GM11168 (cell line): ENCODE results near the gene OSTN.
"Not testable (repeated sequence)": the region's sequence is repeated elsewhere in the genome, so short reads cannot be mapped to it uniquely, and the experiment has no call there.

Experiments
- in situ Hi-C: fragments of 300-500 bp; cut with MboI; formaldehyde crosslinking; loops from one replicate; pipeline ENCODE4 v1.12.0; 2022; ENCODE audit warnings: low sequenced_read_pairs; ENCODE audit not compliant: unreplicated experiment

The OSTN gene, protein sequence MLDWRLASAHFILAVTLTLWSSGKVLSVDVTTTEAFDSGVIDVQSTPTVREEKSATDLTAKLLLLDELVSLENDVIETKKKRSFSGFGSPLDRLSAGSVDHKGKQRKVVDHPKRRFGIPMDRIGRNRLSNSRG

DNA sequence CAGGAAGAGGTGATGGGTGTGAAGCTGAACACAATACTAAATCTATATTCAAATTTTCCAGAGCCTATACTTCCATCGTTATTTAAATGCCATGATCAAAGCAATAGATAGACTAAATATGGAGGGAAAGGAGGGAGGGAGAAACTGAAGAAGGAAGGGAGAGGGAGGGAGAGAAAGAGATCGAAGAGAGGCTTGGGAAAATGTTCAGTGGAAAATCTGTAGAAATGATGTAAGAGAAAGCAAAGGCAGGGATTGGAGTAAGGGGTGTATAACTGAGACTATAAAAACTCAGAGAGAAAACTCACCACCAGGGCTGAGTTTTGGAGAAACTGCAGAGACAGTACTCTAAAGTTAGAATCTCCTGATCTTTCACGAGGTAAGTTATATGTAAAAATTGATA, at the start of gene OSTN:
Gene OSTN (plus strand): TSS at position 310 of the 400 bp plus-strand sequence. CDS start 13,292 bp downstream, outside the sequence.
- in situ Hi-C loops = no loop called here

DNA sequence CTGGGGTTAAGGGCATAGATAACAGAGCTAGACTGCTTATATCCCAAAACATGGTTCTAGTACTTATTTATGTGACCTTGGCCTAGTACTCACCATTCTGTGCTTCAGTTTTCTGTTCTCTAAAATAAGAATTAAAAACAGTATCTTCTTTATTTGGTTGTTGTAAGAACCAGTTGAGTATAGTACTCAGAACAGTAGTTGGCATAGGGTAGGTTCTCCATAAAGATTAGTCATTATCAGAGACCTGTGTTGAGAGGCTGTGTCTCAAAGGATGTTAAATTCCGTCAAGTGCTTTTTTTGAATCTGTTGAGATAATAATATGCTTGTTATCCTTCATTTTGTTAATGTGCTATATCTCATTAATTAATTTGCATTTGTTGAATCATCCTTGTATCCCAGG, 47.4 kb upstream of the OSTN start:
- in situ Hi-C loops = no loop called here

DNA sequence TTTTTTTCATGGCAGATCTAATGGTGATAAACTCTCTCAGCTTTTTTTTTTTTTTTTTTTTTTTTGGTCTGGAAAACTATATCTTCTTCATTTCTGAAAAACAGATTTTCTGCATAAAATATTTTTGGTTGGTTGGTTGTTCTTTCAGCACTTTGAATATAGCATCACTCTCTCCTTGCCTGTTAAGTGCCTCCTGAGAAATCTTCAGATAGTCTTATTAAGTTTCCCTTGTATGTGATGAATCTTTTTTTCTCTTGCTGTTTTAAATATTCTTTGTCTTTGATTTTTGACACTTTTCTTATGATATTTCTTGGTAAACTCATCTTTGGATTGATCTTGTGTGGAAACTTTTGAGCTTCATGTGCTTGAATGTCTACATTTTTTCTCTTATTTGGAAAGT, 44.2 kb upstream of the OSTN start:
- in situ Hi-C loops = no loop called here

DNA sequence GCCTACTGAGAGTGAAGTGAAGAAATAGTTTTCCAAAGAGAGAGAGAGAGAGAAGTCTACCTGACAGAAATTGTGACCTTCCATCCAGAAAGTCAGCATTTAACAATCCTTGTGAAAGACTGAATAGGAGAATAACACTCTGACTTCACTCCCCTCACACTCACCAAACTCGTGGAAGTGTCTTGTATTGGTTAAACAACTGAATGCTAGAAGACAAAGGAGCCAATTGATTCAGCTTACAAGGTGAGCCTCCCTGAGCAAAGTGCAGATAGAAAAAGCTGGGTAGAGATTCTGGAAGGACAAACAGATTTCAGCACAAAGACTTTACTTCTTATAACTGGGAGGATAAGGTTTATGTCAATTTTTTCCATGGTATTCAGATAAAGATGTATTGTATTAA, 40.8 kb upstream of the OSTN start:
- in situ Hi-C loops = no loop called here

DNA sequence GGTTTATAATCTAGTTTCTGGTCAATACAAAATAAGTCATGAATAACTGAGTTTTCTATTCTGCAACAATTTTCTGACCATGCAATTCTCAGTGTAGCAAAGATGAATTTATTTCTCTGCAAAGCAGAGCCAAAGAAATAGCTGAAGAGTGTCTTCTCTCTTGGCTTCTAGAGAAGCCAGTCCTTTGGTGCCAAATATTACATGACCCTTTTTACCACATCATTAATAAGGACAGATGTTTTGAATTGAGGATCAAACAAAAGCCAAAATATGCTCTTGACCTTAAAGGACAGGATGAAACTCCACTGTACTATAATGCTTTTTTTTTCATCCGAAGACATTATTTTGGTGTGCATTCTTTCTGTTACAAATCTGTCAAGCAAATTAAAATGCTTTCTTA, 40.2 kb upstream of the OSTN start:
- in situ Hi-C loops = no loop called here

DNA sequence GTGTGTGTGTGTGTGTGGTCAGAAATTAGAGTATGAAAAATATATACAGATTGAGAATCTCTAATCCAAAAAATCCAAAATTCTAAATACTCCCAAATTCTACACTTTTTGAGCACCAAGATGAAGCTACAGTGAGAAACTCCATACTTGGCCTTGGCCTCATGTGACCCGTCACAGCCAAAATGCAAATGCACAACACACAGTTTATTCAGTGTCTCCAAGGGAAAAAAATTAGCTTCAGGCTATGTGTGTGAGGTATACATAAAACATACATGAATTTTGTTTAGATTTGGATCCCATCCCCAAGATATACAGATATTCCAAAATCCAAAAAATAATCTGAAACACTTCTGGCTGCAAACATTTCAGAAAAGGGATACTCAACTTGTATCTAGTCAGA, 33.2 kb upstream of the OSTN start:
- in situ Hi-C loops = no loop called here

DNA sequence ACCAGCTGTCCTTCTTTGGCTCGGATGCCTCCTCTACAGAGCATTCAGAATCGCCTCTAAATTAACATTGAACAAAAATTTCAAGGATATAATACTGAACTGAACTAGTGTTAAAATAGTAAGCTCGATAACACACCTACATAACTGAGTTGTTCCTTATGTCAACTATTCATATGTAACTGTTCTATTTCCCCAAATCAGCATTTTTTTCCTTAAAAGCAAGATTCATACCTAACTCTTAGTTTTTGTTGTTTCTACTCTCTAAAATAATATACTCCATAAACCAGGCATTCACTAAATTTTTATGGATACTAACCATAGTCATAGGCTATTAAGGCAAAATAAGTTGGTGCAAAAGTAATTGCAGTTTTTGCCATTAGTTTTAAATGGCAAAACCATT, 32.7 kb upstream of the OSTN start:
- in situ Hi-C loops = no loop called here

DNA sequence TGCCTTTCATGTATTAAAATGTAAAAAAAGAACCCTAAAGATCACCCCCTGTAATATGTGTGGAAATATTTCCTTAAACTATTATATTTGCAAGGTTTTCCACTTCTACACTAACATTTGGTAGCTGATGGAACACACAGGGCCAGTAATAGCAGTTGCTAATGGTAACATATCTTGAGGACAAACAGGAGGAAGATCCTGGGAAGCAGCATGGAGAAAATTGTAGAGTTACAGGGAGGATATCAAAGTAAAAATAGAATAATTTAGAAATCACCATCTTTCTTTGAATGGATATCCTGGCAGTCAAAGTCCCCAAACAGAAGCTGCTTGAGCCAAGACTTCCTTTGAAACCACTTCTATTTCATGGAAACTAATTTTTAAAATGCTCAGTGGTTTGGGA, 29.5 kb upstream of the OSTN start:
- in situ Hi-C loops = no loop called here

DNA sequence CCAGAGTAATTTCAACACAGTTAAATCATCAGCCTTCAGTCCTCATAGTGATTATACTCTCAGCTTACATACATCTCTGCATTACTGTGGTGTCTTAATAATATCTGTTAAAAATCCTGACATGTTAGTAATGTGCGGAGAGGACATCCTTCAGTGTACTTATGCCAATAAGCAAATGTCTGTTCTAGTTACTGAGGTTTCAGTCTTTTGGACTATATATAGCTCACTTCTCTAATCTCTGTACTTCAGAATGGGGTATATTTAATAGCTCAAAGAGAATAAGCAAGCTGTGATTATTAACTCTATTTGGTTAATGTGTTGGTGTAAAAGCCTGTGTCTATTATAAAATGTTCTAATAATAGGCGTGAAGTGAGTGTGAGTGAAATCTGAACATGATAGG, 28.9 kb upstream of the OSTN start:
- in situ Hi-C loops = no loop called here

DNA sequence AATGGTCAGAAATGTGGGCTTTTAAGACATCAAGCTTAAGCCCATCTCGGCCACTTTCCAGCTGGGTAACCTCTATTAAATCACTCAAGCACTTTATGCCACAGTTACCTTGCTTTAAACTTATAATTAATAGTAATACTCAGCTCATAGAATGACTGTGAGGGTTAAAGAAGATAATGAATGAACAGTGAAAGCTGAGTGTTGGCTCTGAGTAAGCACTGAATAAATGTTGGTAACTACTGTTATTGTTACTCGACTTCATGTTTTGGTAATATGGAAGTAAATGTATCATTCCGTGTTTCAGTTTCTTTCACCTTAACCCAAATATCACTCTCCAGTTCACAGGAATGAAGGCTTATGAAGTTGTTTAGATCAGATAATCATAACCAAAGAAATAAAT, 23.9 kb upstream of the OSTN start:
- in situ Hi-C loops = no loop called here

DNA sequence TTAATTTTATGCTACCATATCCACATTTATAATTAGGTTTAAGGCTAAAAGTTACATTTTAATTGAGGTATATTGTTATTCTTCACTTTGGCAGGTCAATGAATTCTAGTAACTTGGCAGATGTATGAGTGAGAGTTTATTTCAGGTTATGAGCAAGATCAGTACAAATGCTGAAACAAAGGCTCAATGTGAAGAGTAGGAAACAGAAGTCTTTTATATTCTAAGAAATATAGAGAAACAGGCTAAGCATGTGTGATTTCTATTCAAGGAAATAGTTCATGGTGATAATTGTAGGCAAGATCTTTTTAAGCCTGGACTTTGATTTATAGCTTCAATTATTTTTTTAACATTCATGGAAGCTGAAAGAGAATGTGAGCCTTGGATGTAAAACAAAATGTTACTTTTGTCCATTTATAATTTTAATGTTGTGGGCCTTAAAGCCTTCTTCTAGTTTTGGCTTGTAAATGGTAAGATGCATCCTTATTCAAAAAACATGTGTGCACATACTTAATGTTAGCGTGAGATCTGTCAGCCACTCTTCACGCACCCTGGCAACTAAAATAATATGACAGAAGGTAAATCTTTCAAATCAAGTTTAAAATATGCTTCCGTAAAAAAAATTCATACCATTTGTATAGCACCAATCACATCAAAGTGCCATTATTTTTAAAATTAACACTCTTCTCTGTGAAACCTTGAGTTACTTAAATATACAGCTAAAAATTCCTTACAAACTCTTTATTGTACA, 22.8 kb upstream of the OSTN start:
- in situ Hi-C loops = no loop called here

DNA sequence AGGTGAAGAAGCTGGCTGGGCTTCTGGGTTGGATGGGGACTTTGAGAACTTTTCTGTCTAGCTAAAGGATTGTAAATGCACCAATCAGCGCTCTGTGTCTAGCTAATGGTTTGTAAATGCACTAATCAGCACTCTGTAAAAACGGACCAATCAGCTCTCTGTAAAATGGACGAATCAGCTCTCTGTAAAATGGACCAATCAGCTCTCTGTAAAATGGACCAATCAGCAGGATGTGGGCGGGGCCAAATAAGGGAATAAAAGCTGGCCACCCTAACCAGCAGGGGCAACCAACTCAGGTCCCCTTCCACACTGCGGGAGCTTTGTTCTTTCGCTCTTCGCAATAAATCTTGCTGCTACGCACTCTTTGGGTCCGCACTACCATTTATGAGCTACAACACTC, 13.7 kb upstream of the OSTN start:
- in situ Hi-C loops = not testable (repeated sequence)

DNA sequence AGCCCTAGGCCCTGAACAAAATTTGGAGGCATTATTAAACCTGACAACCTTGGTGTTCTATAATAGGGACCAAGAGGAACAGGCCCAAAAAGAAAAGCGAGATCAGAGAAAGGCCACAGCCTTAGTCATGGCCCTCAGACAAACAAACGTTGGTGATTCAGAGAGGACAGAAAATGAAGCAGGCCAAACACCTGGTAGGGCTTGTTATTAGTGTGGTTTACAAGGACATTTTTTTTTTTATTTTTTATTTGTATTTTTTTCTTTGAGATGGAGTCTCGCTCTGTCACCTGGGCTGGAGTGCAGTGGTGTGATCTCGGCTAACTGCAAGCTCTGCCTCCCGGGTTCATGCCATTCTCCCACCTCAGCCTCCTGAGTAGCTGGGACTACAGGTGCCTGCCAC, 10.8 kb upstream of the OSTN start:
- in situ Hi-C loops = not testable (repeated sequence)

DNA sequence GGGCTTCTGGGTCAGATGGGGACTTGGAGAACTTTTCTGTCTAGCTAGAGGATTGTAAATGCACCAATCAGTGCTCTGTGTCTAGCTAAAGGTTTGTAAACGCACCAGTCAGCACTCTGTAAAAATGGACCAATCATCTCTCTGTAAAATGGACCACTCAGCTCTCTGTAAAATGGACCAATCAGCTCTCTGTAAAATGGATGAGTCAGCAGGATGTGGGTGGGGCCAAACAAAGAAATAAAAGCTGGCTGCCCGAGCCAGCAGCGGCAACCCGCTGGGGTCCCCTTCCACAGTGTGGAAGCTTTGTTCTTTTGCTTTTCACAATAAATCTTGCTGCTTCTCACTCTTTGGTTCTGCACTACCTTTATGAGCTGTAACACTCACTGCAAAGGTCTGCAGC, 6.8 kb upstream of the OSTN start:
- in situ Hi-C loops = not testable (repeated sequence)

DNA sequence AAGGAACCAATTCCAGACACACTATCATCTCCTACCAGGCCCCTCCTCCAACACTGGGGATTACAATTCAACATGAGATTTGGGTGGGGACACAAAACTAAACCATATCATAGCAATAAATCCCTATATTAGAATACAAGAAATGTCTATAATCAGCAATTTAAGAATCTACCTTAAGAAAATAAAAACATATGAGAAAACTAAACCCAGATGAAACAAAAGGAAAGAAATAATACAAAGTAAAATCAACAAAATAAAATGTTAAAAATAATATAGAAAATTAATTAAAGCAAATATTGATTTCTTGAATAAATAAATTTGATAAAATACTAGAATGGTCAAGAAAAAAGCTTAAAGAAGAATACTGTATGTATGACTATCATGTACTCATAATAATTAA, 6.1 kb upstream of the OSTN start:
- in situ Hi-C loops = no loop called here

DNA sequence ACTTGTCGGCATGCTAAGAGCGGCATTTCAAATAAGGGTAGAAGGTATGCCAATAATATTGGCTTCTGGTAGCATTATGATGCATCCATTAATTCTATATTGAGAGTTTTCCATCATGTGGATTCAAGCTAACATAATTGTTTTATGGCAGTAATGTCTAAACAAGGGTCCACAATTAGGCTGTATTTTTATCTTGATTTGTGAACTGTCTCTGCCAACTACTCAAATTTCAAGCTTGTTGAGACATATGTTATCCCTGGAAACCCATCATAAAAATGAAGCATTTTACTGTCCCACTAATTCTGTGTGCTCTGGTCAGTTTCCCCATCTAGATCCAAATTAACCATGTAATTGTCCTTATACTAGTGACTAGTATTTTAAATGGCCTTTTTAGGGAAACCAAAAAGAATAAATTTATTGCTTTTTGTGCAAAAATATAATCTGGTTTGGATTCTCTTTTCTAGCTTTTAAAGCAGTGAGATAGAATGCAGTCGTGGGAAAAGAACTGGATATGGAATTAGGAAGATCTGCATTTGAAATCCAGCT, 1.2 kb upstream of the OSTN start:
- in situ Hi-C loops = no loop called here

DNA sequence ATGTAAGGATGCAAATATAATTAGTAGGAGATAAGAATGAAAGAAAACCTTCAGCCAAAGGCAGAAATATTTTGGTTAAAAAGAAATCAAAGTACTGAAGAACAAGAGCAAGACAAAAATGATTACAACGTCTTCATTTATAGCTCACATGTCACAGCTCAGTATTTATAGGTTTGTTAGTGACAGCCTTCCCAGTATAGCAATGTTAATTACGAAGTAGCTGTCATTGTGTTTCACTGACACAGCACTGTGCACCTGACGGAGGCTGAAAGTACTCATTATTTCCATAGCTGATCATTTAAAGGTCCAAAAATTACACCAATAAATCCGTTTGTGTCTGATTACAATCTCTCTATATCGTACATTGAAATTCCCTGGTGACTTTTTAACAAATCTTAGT, 561 bp upstream of the OSTN start:
- in situ Hi-C loops = no loop called here

DNA sequence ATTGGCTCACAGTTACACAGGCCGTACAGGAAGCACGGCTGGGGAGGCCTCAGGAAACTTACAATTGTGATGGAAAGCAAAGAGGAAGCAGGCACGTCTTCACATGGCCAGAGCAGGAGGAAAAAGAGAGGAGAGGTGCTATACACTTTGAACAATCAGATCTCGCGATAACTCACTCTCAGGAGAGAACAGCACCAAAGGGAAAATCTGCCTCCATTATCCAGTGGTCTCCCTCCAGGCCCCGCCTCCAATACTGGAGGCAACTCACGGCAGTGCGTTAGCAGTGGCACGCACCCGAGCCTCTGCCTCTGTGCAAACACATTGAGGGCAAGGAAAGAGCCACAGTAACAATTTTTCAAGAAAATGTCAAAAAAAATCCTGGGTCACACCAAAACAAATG, 11.0 kb downstream of the OSTN start:
- in situ Hi-C loops = no loop called here

DNA sequence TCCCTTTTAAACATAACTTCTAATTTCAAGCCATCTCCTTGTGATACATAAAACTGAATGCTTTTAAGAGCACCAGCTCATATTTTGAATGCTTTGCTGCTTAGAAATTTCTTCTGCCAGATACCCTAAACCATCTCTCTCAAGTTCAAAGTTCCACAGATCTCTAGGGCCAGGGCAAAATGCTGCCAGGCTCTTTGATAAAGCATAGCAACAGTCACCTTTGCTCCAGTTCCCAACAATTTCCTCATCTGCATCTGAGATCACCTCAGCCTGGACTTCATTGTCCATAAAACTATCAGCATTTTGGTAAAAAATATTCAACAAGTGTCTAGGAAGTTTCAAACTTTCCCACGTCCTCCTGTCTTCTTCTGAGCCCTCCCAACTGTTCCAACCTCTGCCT, 17.5 kb downstream of the OSTN start:
- in situ Hi-C loops = no loop called here

DNA sequence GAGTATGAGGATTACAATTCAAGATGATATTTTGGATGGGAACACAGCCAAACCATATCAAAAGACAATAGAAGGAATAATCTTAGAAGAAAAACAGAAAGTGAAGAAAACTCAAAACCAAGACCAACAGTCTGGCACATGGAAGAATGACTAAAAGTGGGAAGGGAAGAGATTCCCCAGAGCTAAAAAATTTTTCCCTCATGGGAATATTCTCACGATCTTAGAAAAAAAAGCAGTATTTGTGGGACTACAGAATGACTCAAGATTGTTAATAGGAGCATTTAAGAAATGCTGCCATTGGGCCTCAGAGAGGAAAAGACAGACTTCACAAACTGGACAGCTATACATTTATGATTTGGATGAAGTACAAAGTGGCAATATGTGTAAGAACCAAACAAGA, 18.3 kb downstream of the OSTN start:
- in situ Hi-C loops = no loop called here

DNA sequence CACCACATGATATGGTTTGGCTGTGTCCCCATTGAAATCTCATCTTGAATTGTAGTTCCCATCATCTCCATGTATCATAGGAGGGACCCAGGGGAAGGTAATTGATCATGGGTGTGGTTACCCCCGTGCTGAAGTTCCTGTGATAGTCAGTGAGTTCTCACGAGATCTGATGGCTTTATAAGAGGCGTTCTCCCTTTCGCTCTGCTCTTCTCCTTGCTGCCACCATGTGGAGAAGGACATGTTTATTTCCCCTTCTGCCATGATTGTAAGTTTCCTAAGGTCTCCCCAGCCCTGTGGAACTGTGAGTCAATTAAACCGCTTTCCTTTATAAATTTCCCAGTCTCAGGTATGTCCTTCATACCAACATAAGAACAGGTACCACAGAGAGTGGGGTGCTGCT, 21.9 kb downstream of the OSTN start:
- in situ Hi-C loops = no loop called here

DNA sequence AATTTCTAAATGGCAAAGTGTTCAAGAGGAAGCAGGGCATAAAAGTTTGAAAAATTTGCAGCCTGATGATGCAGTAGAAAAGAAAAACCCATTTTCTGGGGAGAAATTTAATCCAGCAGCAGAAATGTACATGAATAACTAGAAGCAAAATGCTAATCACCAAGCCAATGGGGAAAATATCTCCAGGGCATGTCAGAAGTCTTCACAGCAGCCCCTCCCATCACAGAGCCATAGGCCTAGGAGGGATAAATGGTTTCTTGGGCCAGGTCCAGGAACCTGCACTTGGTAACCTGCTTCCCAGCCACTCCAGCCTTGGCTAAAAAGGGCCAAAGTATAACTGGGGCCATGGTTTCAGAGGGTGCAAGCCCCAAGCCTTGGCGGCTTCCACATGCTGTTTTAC, 22.6 kb downstream of the OSTN start:
- in situ Hi-C loops = no loop called here
